Vagina (tissue), 2 donors: Measurements from ENCODE around the gene XCR1. TPM values are rescaled to one million over a fixed set of nuclear protein-coding genes. Genes with fewer than 3 reads are reported as not detected.
A peak's percentile ranks its signal among the peaks of the same experiment; 100 is the strongest.

ENCODE experiments used
- DNase-seq, 2 donors: peaks; one replicate each; pipeline ENCODE4 v3.0.0-alpha.2; 2017; ENCODE audit errors: extremely low spot score in 2 of 2
- H3K27ac ChIP-seq: fragments of 200-600 bp; sonication (generic); one replicate; pipeline ENCODE4 v1.5.1; 2019
- H3K27me3 ChIP-seq: fragments of 200-600 bp; sonication (generic); one replicate; pipeline ENCODE4 v1.5.1; 2019
- H3K36me3 ChIP-seq, 2 donors: fragments of 200-600 bp; sonication (generic); one replicate each; pipeline ENCODE4 v1.5.1; 2017 to 2019
- H3K4me1 ChIP-seq: fragments of 200-600 bp; sonication (generic); one replicate; pipeline ENCODE4 v1.5.1; 2019
- H3K4me3 ChIP-seq, 2 donors: fragments of 200-600 bp; sonication (generic); 1 replicate in 1 of 2; 2 replicates in 1 of 2; pipeline ENCODE4 v1.5.1; 2016 to 2019
- H3K9me3 ChIP-seq: fragments of 200-600 bp; sonication (generic); one replicate; pipeline ENCODE4 v1.5.1; 2019
- POLR2A ChIP-seq, 2 donors: fragments of 450-650 bp; IDR thresholded peaks; one replicate each; pipeline ENCODE4 v1.6.1; 2017; ENCODE audit warnings: antibody characterized with exemption in 2 of 2, mild to moderate bottlenecking in 2 of 2, moderate library complexity in 2 of 2
- POLR2AphosphoS5 ChIP-seq, 2 donors: sonication (generic); formaldehyde crosslinking; IDR thresholded peaks; one replicate each; pipeline ENCODE4 v1.9.0; 2017; ENCODE audit warnings: antibody characterized with exemption in 2 of 2, mild to moderate bottlenecking in 2 of 2, low read depth in 1 of 2; ENCODE audit not compliant: insufficient read depth in 1 of 2
- intact Hi-C: fragments of 100-400 bp; cut with DNase I; formaldehyde crosslinking; loops from one replicate; pipeline ENCODE4 v1.15.1; 2023
- total RNA-seq: library from RNA; depleted of rRNA; stranded (reverse); fragments of >200 nt; gene quantifications from one replicate; pipeline ENCODE4 v1.2.3, GENCODE V29; 2016
- TF ChIP-seq, protein P1 (sequence below), 3 experiments: fragments of 450-650 bp in 2 of 3; fragments of 200-600 bp in 1 of 3; sonication (generic) in 1 of 3; IDR thresholded peaks; one replicate each; pipeline ENCODE4 v1.5.1; 2017 to 2019; ENCODE audit warnings: antibody characterized with exemption in 3 of 3, mild to moderate bottlenecking in 2 of 3, moderate library complexity in 2 of 3

XCR1 gene
- total RNA-seq, 1 donor from 2014 or later: not detected

DNA sequence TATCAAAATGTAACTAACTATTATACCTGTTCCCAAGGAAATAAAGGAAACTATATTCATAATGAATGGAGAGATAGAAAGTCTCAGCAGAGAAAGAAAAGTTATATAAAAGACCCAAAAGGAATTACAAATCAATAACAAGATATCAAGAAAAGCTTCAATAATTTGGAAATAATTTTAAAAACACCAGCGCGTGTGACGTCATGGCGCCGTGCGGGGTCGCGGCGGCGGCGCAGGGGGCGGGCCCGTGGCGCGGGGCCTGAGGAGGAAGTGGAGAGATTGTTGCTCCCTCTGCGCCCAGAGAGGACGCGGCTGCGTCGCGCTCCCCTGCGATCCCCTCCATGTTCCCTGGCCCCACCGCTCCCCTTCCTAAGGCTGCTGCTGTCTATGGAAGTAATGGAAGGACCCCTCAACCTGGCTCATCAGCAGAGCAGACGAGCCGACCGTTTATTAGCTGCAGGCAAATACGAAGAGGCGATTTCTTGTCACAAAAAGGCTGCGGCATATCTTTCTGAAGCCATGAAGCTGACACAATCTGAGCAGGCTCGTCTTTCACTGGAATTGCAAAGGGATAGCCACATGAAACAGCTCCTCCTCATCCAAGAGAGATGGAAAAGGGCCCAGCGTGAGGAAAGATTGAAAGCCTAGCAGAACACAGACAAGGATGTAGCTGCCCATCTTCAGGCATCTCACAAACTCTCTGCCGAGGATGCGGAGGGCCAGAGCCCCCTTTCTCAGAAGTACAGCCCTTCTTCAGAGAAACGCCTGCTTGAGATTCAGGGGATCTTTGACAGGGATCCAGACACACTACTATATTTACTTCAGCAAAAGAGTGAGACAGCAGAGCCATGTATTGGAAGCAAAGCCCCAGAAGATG lies 4.1 kb downstream of the XCR1 start:
- TF ChIP-seq POLR2AphosphoS5 (IDR thresholded peaks at IDR 0.05; ENCODE audit: insufficient read depth in 1 of 2, low read depth in 1 of 2) (no peak), POLR2A (IDR thresholded peaks at IDR 0.05) (no peak)
- TF ChIP-seq, protein P1, sequence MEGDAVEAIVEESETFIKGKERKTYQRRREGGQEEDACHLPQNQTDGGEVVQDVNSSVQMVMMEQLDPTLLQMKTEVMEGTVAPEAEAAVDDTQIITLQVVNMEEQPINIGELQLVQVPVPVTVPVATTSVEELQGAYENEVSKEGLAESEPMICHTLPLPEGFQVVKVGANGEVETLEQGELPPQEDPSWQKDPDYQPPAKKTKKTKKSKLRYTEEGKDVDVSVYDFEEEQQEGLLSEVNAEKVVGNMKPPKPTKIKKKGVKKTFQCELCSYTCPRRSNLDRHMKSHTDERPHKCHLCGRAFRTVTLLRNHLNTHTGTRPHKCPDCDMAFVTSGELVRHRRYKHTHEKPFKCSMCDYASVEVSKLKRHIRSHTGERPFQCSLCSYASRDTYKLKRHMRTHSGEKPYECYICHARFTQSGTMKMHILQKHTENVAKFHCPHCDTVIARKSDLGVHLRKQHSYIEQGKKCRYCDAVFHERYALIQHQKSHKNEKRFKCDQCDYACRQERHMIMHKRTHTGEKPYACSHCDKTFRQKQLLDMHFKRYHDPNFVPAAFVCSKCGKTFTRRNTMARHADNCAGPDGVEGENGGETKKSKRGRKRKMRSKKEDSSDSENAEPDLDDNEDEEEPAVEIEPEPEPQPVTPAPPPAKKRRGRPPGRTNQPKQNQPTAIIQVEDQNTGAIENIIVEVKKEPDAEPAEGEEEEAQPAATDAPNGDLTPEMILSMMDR (IDR thresholded peaks at IDR 0.05): no peak
- Histone ChIP-seq H3K4me1 (no peaks in the 10 kb centered on the region), H3K9me3 (no peaks in the 10 kb centered on the region), H3K27me3 (no peaks in the 10 kb centered on the region), H3K36me3 (no peaks in the 10 kb centered on the region), H3K27ac (no peak overlapping the region), H3K4me3 (no peak overlapping the region)
- peak in 1 of 2 donors; percentile 77 for DNase-seq
- intact Hi-C loops: no loop called here

GRCh38 chr3:46021516-46021915 lies 5.8 kb downstream of the XCR1 start:
- H3K4me3 ChIP-seq: no peak overlapping the region
- H3K27me3 ChIP-seq: no peaks in the 10 kb centered on the region
- DNase-seq: no peak
- H3K36me3 ChIP-seq: no peaks in the 10 kb centered on the region
- no peak overlapping the region for H3K27ac ChIP-seq
- H3K4me1 ChIP-seq: no peaks in the 10 kb centered on the region
- H3K9me3 ChIP-seq: no peaks in the 10 kb centered on the region
- TF ChIP-seq, protein P1 (IDR thresholded peaks at IDR 0.05): no peak
- TF ChIP-seq POLR2AphosphoS5 (IDR thresholded peaks at IDR 0.05; ENCODE audit: insufficient read depth in 1 of 2, low read depth in 1 of 2) (no peak), POLR2A (IDR thresholded peaks at IDR 0.05) (no peak)
- intact Hi-C loops: no loop called here

DNA sequence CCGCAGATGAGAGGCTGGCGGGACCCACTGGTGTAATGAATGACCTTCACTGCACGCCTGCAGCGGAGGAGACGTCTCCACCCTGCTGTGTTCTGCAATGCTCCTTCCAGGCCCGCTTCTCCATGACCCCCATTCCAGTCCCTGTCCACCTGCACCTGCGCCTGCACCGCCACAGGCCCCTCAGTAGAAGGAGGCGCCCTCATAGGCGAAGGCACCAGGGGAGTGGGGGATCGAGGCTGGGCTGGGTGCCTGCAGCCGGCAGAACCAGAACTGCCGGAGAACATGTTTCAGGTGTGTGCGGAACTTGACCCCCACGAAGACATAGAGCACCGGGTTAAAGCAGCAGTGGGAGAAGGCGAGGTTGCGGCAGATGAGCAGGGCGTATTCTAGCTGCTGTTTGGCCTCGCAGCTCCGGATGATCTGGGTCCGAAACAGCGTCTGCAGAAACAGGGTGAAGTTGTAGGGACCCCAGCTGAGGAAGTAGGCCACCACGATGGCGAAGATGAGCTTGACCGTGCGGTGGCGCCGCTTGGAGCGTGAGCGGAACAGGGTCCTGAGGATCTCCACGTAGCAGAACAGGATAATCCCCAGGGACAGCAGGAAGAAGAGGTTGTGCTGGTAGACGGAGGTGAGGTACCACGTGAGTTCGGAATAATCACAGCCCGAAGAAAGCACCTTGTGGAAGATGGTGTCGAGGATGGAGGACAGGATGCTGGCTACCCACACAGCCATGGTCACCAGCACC lies 6.3 kb downstream of the XCR1 start:
- TF ChIP-seq, protein P1 (IDR thresholded peaks at IDR 0.05): no peak
- Histone ChIP-seq H3K27me3 (no peaks in the 10 kb centered on the region), H3K27ac (no peak overlapping the region), H3K9me3 (no peaks in the 10 kb centered on the region), H3K4me1 (no peaks in the 10 kb centered on the region), H3K4me3 (no peak overlapping the region), H3K36me3 (no peaks in the 10 kb centered on the region)
- DNase-seq: no peak
- intact Hi-C loops: no loop called here

DNA sequence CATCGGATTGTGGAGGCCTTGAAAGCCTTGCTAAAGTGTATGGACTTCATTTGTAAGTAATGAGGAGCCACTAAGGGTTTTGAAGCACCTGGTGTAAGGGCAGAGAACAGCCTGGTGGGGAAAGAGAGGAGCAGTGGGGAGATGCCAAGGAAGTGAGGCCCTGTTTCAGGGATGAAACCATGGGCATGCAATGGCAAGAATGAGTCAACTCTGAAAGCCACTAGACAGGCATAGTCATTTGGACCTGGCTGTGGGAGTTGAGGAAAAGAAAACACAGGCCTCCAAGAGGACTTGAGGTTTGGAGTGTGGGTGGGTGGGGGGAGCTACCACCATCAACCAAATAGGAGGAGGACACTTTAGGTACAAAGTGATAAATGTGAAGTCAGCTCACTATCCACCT lies 7.6 kb downstream of the XCR1 start:
- Histone ChIP-seq H3K27ac (no peak overlapping the region), H3K4me3 (no peak overlapping the region), H3K4me1 (no peaks in the 10 kb centered on the region), H3K36me3 (no peaks in the 10 kb centered on the region), H3K27me3 (no peaks in the 10 kb centered on the region), H3K9me3 (no peaks in the 10 kb centered on the region)
- intact Hi-C loops: no loop called here
- no peak for TF ChIP-seq POLR2A (IDR thresholded peaks at IDR 0.05)
- TF ChIP-seq, protein P1 (IDR thresholded peaks at IDR 0.05): no peak
- no peak for DNase-seq

- Histone ChIP-seq H3K4me3 (no peak overlapping the region), H3K9me3 (no peaks in the 10 kb centered on the region), H3K36me3 (no peaks in the 10 kb centered on the region), H3K27me3 (no peaks in the 10 kb centered on the region), H3K27ac (no peak overlapping the region), H3K4me1 (no peaks in the 10 kb centered on the region)
- intact Hi-C loops: no loop called here
- TF ChIP-seq POLR2AphosphoS5 (IDR thresholded peaks at IDR 0.05; ENCODE audit: insufficient read depth in 1 of 2, low read depth in 1 of 2) (no peak), POLR2A (IDR thresholded peaks at IDR 0.05) (no peak)
- TF ChIP-seq, protein P1 (IDR thresholded peaks at IDR 0.05): no peak
- peak; percentile 49 to 58 for DNase-seq
These were observed 9.6 kb downstream of the XCR1 start for GRCh38 chr3:46017720-46018119.
